Measurements from ENCODE around the gene ADAMTS16.

The ADAMTS16 gene

GRCh38 chr5:5289537-5289936, 149.4 kb downstream of the ADAMTS16 start:
- no peak for DNase-seq

GRCh38 chr5:5290674-5291334, 150.7 kb downstream of the ADAMTS16 start:
- no peak for DNase-seq

GRCh38 chr5:5291357-5291756, 151.2 kb downstream of the ADAMTS16 start:
- DNase-seq: no peak

GRCh38 chr5:5293029-5293428, 152.9 kb downstream of the ADAMTS16 start:
- no peak for DNase-seq

- DNase-seq: no peak
These were observed 154.3 kb downstream of the ADAMTS16 start for GRCh38 chr5:5294429-5294828.

- no peak for DNase-seq
These were observed 155.2 kb downstream of the ADAMTS16 start for GRCh38 chr5:5295351-5295750.

- DNase-seq: no peak
These were observed 155.9 kb downstream of the ADAMTS16 start for GRCh38 chr5:5296051-5296450.

GRCh38 chr5:5297432-5298067, 157.4 kb downstream of the ADAMTS16 start:
- no peak for DNase-seq

- DNase-seq: no peak
These were observed 158.0 kb downstream of the ADAMTS16 start for GRCh38 chr5:5298068-5298633.

- DNase-seq: no peak
These were observed 158.9 kb downstream of the ADAMTS16 start for GRCh38 chr5:5298841-5299541.

GRCh38 chr5:5301176-5301575, 161.0 kb downstream of the ADAMTS16 start:
- no peak for DNase-seq

- DNase-seq: no peak
These were observed 162.1 kb downstream of the ADAMTS16 start for GRCh38 chr5:5302201-5302600.

GRCh38 chr5:5303242-5303641, 163.1 kb downstream of the ADAMTS16 start:
- DNase-seq: no peak

- DNase-seq: no peak
These were observed 164.4 kb downstream of the ADAMTS16 start for GRCh38 chr5:5304361-5305020.

GRCh38 chr5:5306696-5307095, 166.6 kb downstream of the ADAMTS16 start:
- DNase-seq: no peak

GRCh38 chr5:5308319-5308718, 168.2 kb downstream of the ADAMTS16 start:
- DNase-seq: no peak

GRCh38 chr5:5309645-5310044, 169.5 kb downstream of the ADAMTS16 start:
- no peak for DNase-seq

GRCh38 chr5:5313101-5313635, 173.0 kb downstream of the ADAMTS16 start:
- DNase-seq: no peak

GRCh38 chr5:5314166-5314565, 174.0 kb downstream of the ADAMTS16 start:
- no peak for DNase-seq

GRCh38 chr5:5314626-5315025, 174.5 kb downstream of the ADAMTS16 start:
- no peak for DNase-seq

GRCh38 chr5:5315068-5315980, 175.2 kb downstream of the ADAMTS16 start:
- DNase-seq: no peak

GRCh38 chr5:5316334-5316733, 176.2 kb downstream of the ADAMTS16 start:
- no peak for DNase-seq
